Activated CD8-positive, alpha-beta T cell treated with anti-CD3 and anti-CD28 coated beads for 36 hours (primary cell): ENCODE measurements around the gene ARMH4. TPM values are rescaled to one million over a fixed set of nuclear protein-coding genes. Genes with fewer than 3 reads are reported as not detected.

ENCODE experiments used
- ATAC-seq: fragments of 200-7000 bp; cut with Tn5 transposase; one replicate; pipeline ENCODE4 v1.10.0; 2021; ENCODE audit warnings: mild to moderate bottlenecking, moderate library complexity
- CTCF ChIA-PET: fragments of 350-600 bp; sonication (Branson Sonifier 250); formaldehyde crosslinking; loops from one replicate; lab custom pipeline; 2021; ENCODE audit warnings: antibody characterized with exemption; lab: Charles Lee
- POLR2A ChIA-PET: fragments of 350-600 bp; sonication (Branson Sonifier 250); formaldehyde crosslinking; loops from one replicate; lab custom pipeline; 2021; ENCODE audit warnings: antibody characterized with exemption; lab: Charles Lee
- DNase-seq: peaks from one replicate; pipeline ENCODE4 v3.0.0-alpha.2; 2020
- H3K27ac Mint-ChIP-seq: one replicate; pipeline ENCODE4 v1.8.0; 2021; ENCODE audit warnings: mild to moderate bottlenecking, mixed read lengths
- H3K27me3 Mint-ChIP-seq: one replicate; pipeline ENCODE4 v1.8.0; 2021; ENCODE audit warnings: mixed read lengths
- H3K36me3 Mint-ChIP-seq: one replicate; pipeline ENCODE4 v1.8.0; 2021; ENCODE audit warnings: low read depth, mixed read lengths
- H3K4me1 Mint-ChIP-seq: one replicate; pipeline ENCODE4 v1.8.0; 2021; ENCODE audit warnings: low read depth, mixed read lengths
- H3K4me3 Mint-ChIP-seq: one replicate; pipeline ENCODE4 v1.8.0; 2021; ENCODE audit warnings: mild to moderate bottlenecking, moderate library complexity, mixed read lengths
- H3K9me3 Mint-ChIP-seq: one replicate; pipeline ENCODE4 v1.8.0; 2021; ENCODE audit warnings: mixed read lengths
- intact Hi-C: fragments of 100-400 bp; cut with micrococcal nuclease; formaldehyde crosslinking; loops from one replicate; pipeline ENCODE4 v1.10.0; 2022
- total RNA-seq, 2 experiments: library from RNA; stranded (reverse); gene quantifications; one replicate each; pipeline ENCODE4 v1.2.3, GENCODE V29; 2021
- TF ChIP-seq, protein P1 (sequence below): fragments of 200-600 bp; IDR thresholded peaks from one replicate; pipeline ENCODE4 v1.8.0; 2022; ENCODE audit warnings: antibody characterized with exemption, mild to moderate bottlenecking

The ARMH4 gene
- total RNA-seq, 2 experiments from 2014 or later = not detected

DNA sequence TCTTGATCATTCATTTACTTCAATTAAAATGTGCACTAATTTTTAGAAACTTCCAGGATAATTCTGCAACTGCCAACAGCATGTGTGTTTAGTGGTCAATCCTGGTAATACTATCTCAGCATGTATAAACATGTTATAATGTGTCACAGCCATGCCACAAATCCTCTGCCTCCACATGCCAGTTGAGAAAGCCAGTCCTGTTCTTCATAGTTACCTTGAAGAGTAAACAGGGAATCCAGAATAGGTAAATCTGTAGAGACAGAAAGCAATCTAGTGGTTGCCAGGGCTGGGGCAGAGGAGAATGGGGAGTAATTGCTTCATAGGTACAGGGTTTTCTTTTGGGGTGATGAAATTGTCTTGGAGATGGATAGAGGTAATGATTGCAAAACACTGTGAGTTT, 85.9 kb downstream of the ARMH4 start:
- ATAC-seq (no peak), DNase-seq (no peak)
- Mint-ChIP-seq H3K36me3 (no peaks in the 10 kb centered on the region), H3K4me3 (no peak overlapping the region), H3K9me3 (no peaks in the 10 kb centered on the region), H3K4me1 (no peaks in the 10 kb centered on the region), H3K27me3 (peaks cover 5% of the 10 kb centered on the region), H3K27ac (no peak overlapping the region)
- TF ChIP-seq, protein P1, sequence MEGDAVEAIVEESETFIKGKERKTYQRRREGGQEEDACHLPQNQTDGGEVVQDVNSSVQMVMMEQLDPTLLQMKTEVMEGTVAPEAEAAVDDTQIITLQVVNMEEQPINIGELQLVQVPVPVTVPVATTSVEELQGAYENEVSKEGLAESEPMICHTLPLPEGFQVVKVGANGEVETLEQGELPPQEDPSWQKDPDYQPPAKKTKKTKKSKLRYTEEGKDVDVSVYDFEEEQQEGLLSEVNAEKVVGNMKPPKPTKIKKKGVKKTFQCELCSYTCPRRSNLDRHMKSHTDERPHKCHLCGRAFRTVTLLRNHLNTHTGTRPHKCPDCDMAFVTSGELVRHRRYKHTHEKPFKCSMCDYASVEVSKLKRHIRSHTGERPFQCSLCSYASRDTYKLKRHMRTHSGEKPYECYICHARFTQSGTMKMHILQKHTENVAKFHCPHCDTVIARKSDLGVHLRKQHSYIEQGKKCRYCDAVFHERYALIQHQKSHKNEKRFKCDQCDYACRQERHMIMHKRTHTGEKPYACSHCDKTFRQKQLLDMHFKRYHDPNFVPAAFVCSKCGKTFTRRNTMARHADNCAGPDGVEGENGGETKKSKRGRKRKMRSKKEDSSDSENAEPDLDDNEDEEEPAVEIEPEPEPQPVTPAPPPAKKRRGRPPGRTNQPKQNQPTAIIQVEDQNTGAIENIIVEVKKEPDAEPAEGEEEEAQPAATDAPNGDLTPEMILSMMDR = no peak
- intact Hi-C loops = no loop called here
- ChIA-PET POLR2A (no interaction called here), CTCF (no interaction called here)

DNA sequence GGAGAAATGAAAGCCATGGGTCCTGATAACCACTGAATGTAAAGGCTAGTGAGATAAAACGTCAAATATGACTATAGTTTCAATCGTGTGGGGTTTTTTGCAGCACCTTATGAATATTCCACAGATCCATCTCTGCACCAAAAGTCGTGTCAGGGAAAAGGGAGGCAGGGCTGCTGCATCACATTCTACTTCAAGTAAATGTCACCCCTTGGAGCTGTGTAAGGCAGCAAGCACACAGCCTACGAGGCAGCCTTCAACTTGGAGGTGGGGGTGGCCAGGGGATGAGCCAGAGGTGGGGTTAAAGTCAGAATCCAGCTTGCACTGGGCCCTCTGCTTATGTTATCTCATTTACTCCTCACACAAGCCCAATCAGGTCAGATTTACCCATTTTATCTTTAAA, 90.4 kb downstream of the ARMH4 start:
- POLR2A ChIA-PET = no interaction called here
- intact Hi-C loops = no loop called here
- Mint-ChIP-seq H3K27me3 (peaks cover 6% of the 10 kb centered on the region), H3K4me1 (no peaks in the 10 kb centered on the region), H3K36me3 (no peaks in the 10 kb centered on the region), H3K4me3 (no peak overlapping the region), H3K9me3 (no peaks in the 10 kb centered on the region), H3K27ac (no peak overlapping the region)
- TF ChIP-seq, protein P1 = no peak
- ATAC-seq (no peak), DNase-seq (no peak)
- CTCF ChIA-PET = interaction anchor here (2.5 kb wide), 1 partner anchor 10 kb away, joined by 12 read pairs; no protein-coding TSS in a partner anchor

DNA sequence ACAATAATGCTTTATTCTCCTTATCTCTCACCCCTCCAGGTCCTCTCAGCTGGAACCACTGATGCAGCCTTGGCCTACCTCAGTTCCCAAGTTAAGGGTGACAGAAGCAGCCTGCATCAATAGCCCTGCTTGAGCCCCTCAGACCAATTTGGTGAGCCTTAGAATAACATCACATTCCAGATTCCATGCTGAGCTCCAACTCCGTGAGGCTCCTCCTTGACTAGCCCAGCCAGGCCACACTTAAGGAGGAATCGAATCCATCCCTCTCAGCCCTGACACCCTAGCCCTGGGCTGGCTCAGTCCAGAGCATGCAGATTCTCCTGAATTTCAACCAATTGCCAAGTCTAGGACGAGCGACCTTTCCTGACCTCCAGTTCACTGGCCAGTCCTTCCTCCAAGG, 91.1 kb downstream of the ARMH4 start:
- Mint-ChIP-seq H3K27ac (no peak overlapping the region), H3K4me3 (no peak overlapping the region), H3K27me3 (peaks cover 6% of the 10 kb centered on the region), H3K4me1 (no peaks in the 10 kb centered on the region), H3K36me3 (no peaks in the 10 kb centered on the region), H3K9me3 (no peaks in the 10 kb centered on the region)
- ChIA-PET POLR2A (no interaction called here), CTCF (no interaction called here)
- TF ChIP-seq, protein P1 = no peak
- DNase-seq (no peak), ATAC-seq (no peak)
- intact Hi-C loops = no loop called here

DNA sequence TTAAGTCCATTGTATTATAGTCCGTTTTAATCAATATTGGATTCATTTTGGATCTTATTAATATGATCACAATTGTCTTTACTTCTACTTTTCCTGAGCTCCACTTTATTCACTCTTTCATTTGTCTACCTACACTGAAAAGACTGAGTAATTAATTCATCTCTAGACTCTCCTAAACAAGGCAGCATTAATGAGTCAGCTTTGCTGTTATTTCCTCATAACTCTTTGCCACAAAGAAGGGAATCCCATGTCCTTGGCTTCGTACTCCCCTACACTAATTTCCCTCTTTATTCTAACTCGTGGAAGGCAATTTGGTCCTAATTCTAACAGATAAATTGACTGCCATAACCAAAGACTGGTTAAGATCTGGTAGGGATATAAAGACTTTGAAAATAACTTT, 91.9 kb downstream of the ARMH4 start:
- TF ChIP-seq, protein P1 = no peak
- intact Hi-C loops = no loop called here
- H3K36me3 Mint-ChIP-seq = no peaks in the 10 kb centered on the region
- DNase-seq = no peak
- no peak overlapping the region for H3K27ac Mint-ChIP-seq
- no peak for ATAC-seq
- H3K4me3 Mint-ChIP-seq = no peak overlapping the region
- no peaks in the 10 kb centered on the region for H3K9me3 Mint-ChIP-seq
- no peaks in the 10 kb centered on the region for H3K4me1 Mint-ChIP-seq
- CTCF ChIA-PET = interaction anchor here (0.7 to 1.3 kb wide), 2 partner anchors 12 to 26 kb away, joined by 3 read pairs; no protein-coding TSS in a partner anchor
- peaks cover 6% of the 10 kb centered on the region for H3K27me3 Mint-ChIP-seq
- POLR2A ChIA-PET = no interaction called here

DNA sequence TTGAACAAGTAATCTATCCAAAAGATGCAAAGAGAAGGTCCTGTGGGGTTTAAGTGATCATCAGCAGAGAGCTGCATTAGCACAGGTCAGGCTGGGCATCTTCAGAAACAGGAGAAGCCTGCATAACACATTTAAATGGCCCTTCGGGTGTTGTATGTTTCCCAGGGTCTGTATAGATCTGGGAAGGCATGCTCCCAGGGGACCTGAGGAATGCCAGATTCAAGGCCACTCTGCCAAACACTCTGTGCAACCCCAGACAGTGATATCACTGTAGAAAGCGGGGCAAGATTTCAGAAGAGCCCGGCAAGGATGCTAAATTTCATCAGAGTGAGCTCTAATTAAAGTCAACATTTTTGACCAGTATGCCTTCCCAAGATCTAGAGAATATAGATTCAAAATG, 92.9 kb downstream of the ARMH4 start:
- ATAC-seq = no peak
- ChIA-PET POLR2A (interaction anchor here (0.7 kb wide), 1 partner anchor 16 kb away, joined by 3 read pairs; no protein-coding TSS in a partner anchor), CTCF (interaction anchor here (1.3 kb wide), 1 partner anchor 13 kb away, joined by 3 read pairs; no protein-coding TSS in a partner anchor)
- H3K4me3 Mint-ChIP-seq = no peak overlapping the region
- DNase-seq = no peak
- TF ChIP-seq, protein P1 = no peak
- peaks cover 9% of the 10 kb centered on the region for H3K27me3 Mint-ChIP-seq
- no peaks in the 10 kb centered on the region for H3K36me3 Mint-ChIP-seq
- no peak overlapping the region for H3K27ac Mint-ChIP-seq
- intact Hi-C loops = no loop called here
- H3K4me1 Mint-ChIP-seq = no peaks in the 10 kb centered on the region
- H3K9me3 Mint-ChIP-seq = no peaks in the 10 kb centered on the region
